C1 segment of cervical spinal cord (tissue), 14 donors: Measurements from ENCODE around the gene TSGA10.
"Not testable (repeated sequence)": the region's sequence is repeated elsewhere in the genome, so short reads cannot be mapped to it uniquely, and the experiment has no call there.

ENCODE experiments used
- DNase-seq, 14 donors: peaks; one replicate each; lab custom pipeline; 2025; lab: John Stamatoyannopoulos, UW

TSGA10 gene, protein sequence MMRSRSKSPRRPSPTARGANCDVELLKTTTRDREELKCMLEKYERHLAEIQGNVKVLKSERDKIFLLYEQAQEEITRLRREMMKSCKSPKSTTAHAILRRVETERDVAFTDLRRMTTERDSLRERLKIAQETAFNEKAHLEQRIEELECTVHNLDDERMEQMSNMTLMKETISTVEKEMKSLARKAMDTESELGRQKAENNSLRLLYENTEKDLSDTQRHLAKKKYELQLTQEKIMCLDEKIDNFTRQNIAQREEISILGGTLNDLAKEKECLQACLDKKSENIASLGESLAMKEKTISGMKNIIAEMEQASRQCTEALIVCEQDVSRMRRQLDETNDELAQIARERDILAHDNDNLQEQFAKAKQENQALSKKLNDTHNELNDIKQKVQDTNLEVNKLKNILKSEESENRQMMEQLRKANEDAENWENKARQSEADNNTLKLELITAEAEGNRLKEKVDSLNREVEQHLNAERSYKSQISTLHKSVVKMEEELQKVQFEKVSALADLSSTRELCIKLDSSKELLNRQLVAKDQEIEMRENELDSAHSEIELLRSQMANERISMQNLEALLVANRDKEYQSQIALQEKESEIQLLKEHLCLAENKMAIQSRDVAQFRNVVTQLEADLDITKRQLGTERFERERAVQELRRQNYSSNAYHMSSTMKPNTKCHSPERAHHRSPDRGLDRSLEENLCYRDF

DNA sequence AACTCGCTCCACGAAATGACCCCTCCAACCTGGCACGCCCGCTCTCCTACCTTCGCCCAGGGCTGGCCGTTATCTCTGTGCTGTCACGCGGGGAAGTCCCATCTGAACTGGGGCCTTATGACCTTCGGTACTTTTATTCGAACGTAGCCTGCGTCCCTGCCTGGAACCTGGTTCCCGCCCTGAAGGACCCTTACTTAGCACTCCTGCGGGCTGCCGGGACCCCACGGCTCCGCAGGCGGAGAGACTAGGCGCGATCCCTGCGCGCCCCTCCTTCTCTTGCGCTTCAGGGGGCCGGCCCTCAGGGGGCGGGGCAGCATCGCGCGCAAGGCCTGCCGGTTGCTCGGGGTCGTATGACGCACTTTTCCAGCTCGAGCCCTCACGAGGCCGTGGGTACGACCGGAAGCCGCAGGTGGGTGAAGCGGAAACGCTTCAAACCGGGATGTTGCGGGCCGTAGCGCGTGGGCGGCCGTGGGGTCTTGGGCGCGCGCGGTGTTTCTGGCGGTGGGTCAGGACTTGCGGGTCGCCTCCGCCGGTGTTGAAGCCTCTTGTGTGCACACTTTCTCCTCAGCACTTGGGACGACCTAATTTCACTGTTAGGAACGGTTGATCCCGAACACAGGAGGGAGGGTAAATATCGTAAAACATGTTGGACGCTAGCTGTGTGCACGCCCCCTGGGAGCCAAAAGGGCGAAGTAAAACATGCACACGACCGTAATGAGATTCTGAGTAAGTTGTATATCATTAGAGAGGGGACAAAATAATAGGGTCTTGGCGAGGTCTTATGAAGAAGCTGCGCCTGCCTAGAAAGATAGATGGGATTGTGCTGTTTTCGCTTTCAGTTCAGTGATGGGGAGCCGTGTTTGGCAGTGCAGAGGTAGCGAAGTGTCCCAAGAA, at the start of gene TSGA10, which contains the start of gene LIPT1:
Gene TSGA10, minus strand, starts transcription at position 300 of the 894 bp plus-strand sequence. CDS start 45,503 bp downstream, outside the sequence.
Gene LIPT1, plus strand, starts transcription at position 325 of the 894 bp plus-strand sequence. CDS start 6,991 bp downstream, outside the sequence.
- DNase-seq: peak; percentile 33 to 92 (median 85)

DNA sequence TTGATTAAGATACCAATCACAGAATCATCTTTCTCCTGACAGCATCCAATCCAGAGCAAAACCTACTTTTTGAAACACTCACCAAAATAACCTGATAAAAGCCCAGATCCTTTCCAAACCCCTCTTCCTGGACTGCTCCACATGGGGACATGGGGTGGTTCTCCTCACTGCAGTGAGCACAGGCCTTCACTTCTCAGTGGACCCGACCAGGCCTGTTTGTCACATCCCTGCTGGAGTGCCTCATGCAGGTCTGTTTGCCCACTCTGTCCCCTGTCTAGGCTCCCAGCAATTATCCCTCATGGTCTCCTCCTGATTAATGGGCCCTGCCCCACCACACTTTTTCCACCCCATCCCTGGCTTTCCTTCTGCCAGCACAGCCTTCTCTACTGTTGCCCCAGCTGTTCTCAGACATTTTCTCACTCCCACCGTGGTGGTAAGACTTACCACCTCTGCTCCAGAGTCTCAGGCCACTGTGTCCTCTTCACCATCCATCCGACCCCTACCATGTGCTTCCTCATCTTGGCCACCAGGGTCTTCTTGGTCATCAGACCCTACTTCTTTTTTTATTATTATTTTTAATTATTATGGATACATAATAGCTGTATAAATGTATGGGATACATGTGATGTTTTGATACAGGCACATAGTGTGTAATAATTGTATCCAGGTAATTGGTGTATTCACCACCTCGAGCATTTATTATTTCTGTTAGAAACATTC, 47.4 kb upstream of the TSGA10 start:
- no peak for DNase-seq

DNA sequence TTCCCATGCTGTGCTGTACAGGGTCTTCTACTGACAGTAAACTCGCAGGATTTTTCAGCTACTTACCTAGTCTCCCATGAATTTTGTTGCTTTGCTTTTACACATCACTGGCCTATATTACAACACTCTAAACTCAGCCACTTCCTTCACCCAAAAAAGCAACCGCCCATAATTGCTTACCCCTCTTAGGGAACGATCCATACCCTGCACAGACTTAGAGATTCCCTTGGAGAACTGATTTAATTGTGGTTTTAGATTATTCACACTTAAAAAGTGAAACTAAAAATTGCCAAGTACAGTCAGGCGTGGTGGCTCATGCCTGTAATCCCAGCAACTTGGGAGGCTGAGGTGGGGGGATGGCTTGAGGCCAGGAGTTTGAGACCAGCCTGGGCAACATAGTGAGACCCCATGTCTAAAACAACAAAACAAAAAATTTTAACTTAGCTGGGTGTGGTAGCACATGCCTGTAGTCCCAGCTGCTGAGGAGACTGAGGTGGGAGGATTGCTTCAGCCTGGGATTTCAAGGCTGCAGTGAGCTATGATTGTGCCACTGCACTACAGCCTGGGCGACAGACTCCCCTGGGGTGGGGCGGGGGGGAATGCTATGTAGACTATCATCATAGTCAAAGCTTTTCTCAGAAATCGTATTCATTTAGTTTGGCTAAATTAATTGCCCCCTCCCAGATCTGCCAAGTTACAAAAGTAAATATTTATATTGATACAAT, 45.5 kb upstream of the TSGA10 start:
- DNase-seq: no peak

DNA sequence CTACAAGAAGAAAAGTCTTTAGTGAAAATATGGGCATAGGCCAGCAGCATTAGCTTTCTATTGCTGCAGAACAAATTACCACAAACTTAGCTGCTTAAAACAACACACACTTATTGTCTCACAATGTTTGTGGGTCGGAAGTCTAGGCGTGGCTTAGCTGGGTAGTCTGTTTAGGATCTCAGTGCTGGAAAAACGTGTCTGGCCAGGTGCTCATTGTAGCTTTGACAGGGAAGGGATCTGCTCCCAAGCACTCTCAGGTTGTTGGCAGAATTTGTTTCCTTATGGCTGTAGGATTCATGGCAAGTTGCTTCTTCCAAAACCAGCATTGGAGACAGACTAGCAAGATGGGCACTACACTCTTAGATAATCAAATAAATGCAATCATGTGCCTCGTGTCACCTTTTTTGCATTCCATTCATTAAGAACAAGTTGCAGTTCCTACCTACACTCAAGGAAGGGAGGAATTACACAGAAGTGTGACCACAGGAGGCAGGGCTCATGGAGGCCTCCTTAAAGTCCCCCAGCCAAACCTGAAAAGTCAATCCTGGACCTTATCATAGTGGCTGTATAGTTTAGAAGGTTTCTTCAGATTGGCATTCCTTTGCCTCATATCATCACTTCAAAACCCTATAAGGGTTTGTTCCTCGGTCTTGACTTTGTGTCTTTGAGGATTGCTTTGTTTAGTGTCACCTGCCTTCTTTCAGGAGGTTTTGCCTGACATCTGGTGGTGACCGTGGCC, 43.5 kb upstream of the TSGA10 start:
- DNase-seq: no peak

DNA sequence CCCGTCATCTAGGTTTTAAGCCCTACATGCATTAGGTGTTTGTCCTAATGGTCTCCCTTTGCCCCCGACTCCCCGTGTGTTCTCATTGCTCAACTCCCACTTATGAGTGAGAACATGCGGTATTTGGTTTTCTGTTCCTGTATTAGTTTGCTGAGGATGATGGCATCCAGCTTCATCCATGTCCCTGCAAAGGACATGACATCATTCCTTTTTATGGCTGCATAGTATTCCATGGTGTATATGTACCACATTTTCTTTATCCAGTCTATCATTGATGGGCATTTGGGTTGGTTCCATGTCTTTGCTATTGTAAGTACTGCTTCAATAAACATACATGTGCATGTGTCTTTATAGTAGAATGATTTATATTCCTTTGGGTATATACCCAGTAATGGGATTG, 37.6 kb upstream of the TSGA10 start:
- not testable (repeated sequence) for DNase-seq

DNA sequence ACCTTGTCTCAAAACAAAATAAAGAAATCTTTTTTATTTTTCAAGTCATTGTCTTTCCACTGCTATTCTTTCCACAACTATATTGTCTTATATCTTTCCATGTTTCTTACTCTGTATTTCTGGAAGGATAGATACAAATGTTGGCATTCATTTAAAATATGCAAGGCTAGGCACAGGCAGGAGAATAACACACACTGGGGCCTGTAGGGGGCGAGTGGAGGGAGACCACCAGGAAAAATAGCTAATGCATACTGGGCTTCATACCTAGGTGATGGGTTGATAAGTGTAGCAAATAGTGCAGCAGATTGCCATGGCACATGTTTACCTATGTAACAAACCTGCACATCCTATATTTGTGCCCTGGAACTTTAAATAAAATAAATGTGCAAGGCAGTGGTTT, 35.8 kb upstream of the TSGA10 start:
- DNase-seq: no peak

DNA sequence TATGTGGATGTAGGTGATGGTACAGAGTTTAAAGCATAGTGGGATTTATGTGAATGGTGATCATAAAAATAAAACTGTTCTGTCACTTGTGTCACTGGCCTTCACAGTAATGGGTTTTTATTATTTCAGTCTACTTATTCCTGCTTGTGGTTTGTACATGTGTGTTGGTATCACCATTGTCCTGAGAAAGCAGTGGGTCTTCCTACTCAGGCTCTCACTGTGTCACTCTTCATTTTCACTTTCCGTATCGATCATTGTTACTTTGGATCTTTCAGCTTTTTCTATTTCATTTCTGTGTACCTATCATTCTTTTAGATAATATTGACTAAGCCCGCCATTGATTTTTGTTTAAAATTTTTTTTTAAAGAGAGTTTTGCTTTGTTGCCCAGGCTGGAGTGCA, 33.6 kb upstream of the TSGA10 start:
- DNase-seq: no peak

DNA sequence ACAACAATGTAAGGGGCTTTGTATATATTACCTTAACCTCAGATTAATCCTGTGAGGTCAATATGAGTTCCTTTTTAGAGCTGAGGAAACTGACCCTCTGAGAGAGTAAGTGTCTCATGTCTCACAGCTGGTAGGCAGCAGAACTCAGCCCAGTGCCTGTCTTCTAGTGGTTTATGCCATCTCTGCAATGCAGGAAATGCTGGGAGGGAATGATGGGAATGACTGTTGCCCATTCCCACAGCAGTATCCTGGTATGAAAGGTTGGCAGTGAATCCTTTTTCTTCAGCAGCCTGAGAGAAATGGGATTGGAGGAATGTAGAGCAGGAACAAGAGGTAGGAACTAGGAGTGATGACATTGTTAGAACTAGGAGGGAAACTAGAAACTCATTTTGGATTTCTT, 32.3 kb upstream of the TSGA10 start:
- no peak for DNase-seq

DNA sequence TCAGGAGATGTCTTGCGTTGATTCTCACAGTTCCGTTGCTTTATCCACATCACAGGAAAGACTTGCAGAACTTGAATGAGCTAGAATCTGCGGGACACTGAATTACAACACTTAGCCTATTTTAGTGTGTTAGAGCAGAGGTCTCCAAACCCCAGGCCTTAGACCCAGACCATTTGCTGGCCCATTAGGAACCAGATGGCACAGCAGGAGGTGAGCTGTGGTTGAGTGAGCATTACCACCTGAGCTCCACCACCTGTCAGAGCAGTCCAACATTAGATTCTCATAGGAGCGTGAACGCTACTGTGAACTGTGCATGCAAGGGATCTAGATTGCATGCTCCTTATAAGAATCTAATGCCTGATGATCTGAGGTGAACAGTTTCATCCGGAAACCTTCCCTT, 30.1 kb upstream of the TSGA10 start:
- DNase-seq: peak in 1 of 14 donors; percentile 13

DNA sequence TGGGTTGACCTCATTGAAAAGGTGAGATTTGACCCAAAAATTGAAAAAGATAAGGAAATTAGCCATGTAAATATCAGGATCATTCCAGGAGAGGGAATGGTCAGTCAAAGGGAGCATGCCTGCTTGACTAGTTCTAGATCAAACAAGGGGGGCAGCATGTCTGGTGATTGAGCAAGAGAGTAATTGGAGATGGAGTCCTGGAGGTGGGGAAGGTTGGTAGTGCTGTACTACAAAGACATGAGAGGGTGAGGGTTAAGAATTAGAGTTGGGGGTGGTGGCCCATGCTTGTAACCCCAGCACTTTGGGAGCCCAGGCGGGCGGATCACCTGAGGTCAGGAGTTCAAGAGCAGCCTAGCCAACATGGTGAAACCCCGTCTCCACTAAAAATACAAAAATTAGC, 28.3 kb upstream of the TSGA10 start:
- no peak for DNase-seq

DNA sequence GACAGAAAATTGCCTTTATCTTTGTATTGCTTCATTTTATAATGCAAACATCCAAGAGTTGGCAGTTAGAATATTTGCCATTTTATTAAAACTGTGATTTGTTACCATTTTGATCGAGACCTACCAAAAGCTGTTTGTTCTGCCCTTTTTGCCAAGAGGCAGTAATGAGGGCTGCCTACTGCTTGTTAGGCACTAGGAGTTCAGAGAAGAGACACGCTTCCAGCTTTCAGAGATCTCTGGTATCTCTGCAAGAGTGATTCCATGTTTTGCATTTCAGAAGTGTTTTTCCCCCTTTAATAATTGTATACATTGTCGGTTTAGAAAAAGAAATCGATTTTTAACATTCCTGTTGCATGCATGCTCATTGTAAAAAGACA, 26.9 kb upstream of the TSGA10 start:
- DNase-seq: no peak

DNA sequence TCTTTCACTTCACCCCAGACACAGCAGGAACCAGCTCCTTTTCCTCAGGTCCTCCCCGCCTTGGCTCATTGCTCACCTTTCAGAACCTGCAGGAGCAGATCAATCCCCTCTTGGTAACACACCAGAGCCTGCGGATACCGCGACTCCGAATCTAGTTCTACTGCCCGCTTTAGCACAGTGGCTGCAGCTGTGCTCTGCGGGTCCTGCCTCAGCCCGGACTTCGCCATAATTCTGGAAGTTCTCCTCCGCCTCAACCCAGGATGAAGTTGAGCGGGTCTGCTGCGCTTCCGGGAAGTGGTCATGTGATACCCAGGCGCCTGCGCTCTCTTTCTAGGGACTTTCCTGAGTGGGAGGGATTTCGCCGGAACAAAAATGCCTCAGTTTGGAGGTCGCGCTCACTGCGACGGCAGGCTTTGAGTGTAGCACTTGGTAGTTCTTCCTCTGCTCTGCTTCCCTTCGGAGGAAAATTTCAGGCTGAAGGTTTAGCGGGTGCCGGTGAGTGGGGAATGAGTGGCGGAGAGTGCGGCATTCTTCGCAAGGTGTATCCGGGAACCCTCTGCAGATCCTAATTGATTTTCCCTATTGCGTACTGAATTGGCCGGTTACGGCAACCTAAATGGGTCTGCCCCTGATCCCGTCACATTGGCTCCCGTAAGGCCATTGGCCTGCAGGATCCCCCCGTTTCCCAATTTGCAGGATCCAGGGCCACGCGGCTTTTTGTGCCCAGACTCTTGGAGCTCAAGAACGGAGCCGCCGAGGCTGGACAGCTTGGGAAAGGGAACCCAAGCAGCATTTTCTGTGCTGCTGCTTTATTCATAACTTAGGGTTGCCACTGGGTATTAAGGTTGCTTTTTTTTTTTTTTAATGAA, 26.2 kb upstream of the TSGA10 start, which contains the start of the genes MITD1 and MRPL30:
Gene MITD1, minus strand, starts transcription at position 304 of the 869 bp plus-strand sequence. Its CDS starts 77 bp downstream, at position 227.
Gene MRPL30, plus strand, starts transcription at position 430 of the 869 bp plus-strand sequence. CDS start 5,020 bp downstream, outside the sequence.
- DNase-seq: peak; percentile 74 to 96 (median 92)

DNA sequence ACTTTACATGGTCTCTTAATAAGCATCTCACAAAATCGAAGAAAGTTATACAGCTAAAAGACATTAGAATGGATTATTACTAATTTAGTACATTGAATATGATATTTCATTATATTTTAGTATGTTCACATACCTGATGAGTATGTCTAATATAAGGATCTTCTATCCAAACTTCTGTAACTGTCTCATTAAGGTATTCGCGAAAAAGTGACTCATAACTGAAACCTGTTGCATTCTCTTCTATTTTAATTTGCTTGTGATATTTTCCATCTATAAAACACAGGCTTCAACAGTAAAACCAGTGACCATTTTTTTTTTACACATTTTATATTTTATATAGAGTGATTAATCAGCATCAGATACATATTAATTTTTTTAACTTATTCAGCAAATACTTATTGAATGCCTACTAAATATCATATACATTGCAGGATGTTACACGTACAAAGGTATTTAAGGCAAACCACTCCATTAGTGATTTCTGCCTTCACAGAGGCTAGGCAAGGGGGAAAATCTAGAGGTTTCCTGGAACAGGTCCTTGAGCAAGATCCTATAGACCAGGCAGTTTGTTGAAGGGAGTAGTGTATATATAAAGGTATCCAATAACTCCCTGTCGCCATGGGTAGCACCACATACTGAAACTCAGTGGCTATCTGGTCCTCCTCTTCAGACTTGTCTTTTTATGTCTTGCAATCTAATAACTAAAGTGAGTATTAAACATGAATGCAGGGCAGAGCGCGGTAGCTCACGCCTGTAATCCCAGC, 16.8 kb upstream of the TSGA10 start:
- no peak for DNase-seq

DNA sequence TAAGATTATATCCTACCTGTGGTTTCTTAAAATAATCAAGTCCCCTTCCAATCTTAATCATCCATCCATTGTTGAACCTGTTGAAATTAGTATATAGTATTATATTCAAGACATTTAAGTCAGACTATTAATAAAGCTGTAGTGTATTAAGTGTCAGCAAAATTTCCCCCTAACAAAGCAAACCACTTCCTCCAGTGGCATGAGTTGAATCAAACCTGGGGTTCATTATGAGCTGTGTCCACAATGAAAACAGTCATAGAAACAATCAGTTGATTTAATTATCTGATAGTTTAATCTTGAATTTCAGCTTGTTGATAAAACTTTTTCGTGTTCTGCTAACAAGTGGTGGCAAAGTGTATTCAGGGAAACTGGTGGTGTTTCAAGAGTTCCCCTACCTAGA, 14.8 kb upstream of the TSGA10 start:
- DNase-seq: no peak

DNA sequence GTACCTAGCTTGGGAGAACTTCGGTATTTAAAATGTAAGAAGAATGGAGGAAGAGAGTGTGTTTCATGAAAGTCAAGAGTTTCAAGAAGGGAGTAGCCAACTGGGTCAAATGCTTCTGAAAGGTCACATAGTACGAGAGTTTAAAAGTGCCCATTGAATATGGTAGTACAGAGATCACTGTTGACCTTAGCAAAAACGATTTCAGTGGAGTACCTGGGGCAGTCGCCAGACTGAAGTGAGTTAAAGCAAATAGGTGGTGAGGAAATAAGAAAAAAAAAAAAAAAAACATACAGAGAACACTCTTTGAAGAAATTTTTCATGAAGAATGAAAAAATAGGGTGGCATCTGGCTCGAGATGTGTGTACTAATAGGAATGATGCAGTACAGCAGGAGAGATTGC, 11.5 kb upstream of the TSGA10 start:
- DNase-seq: no peak

DNA sequence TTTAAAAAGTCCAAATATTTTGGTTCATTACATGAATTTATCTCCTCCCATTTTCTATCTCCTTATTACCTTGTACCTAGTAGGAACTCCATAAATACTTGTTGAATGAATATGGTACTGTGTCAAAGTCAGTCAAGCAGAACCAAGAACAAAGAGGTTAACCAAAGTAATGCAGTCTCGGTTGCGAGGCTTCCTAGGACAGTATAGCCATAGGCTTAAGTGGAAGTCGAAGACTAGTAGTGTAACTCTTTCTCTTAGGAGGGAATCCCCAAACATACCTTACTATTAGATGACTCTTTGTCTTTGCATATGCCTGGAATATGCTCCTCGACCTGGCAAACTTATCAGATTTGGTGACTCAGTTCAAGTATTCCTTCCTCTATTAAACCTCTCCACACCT, 4.9 kb upstream of the TSGA10 start:
- DNase-seq: no peak

DNA sequence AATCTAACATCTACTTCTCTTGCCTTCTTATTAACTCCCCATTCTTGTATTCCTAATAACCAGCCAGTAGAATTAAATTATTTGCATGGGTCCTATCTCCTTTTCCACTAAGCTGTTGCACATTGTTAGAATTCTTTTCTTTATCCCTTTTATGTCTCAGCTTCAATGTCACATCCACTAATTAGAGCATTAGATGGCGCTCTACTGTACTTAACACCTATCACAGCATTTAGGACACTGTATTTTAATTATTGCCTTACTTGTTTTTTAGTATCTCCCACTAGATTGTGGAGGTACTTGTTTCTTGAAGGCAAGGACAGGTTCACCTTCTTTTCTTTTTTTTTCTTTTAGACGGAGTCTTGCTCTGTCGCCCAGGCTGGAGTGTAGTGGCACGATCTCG, 3.9 kb upstream of the TSGA10 start:
- DNase-seq: no peak

DNA sequence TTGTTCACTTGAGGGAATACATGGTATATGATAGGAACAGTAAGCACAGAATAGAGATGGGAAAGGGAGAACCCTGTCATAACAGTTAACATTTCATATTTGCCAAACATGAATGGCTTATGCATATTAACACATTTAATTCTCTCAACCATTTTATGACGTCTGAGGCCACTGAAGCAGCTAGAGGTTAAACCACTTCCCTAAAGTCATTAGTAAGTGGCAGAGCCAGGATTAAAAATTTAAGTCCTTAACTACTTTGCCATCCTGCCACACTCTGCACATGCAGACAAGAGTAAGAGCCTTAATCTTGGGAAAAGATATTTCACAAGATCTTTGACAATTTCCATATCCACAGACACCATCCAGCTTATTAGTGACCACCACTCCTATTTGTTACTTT, 2.1 kb upstream of the TSGA10 start:
- DNase-seq: no peak
